Esophagus squamous epithelium (tissue), 5 donors: ENCODE data around the gene COX19. TPM values are rescaled to one million over a fixed set of nuclear protein-coding genes. Genes with fewer than 3 reads are reported as not detected.

Experiments
- DNase-seq: peaks from one replicate; lab custom pipeline; 2025; lab: John Stamatoyannopoulos, UW
- H3K27ac ChIP-seq, 4 donors: fragments of 200-600 bp; sonication (generic); one replicate each; pipeline ENCODE4 v1.5.1; 2016 to 2019; ENCODE audit warnings: mild to moderate bottlenecking in 1 of 4
- H3K27me3 ChIP-seq, 4 donors: fragments of 200-600 bp; sonication (generic); 1 replicate in 3 of 4; 2 replicates in 1 of 4; pipeline versions ENCODE4 v1.5.1 to v1.6.0; 2017 to 2021; ENCODE audit warnings: antibody characterized with exemption in 1 of 4
- H3K36me3 ChIP-seq, 3 donors: fragments of 200-600 bp; sonication (generic); one replicate each; pipeline ENCODE4 v1.5.1; 2016 to 2019
- H3K4me1 ChIP-seq, 3 donors: fragments of 200-600 bp; sonication (generic); one replicate each; pipeline ENCODE4 v1.5.1; 2017 to 2019
- H3K4me3 ChIP-seq, 4 donors: fragments of 200-600 bp; sonication (generic); 1 replicate in 3 of 4; 2 replicates in 1 of 4; pipeline ENCODE4 v1.5.1; 2016 to 2019; ENCODE audit warnings: mild to moderate bottlenecking in 2 of 4, moderate library complexity in 1 of 4
- H3K9me3 ChIP-seq, 3 donors: fragments of 200-600 bp; sonication (generic); one replicate each; pipeline ENCODE4 v1.5.1; 2016 to 2019
- POLR2A ChIP-seq, 4 donors: fragments of 450-650 bp; IDR thresholded peaks; one replicate each; pipeline ENCODE4 v1.6.1; 2017; ENCODE audit warnings: antibody characterized with exemption in 4 of 4, mild to moderate bottlenecking in 4 of 4, moderate library complexity in 3 of 4
- WGBS, 2 donors: methylation state at CpG; one replicate each; pipeline ENCODE4 v1.1.5; 2018; 5-methylcytosine and 5-hydroxymethylcytosine counted together
- intact Hi-C: fragments of 100-400 bp; cut with DNase I; formaldehyde crosslinking; loops from one replicate; pipeline ENCODE4 v1.15.0; 2022
- total RNA-seq, 4 donors: library from RNA; depleted of rRNA; stranded (reverse); fragments of >200 nt; gene quantifications; one replicate each; pipeline ENCODE4 v1.1.0, GENCODE V29; 2016
- TF ChIP-seq, protein P1 (sequence below), 6 experiments: fragments of 450-650 bp in 4 of 6; fragments of 200-600 bp in 2 of 6; sonication (generic) in 2 of 6; IDR thresholded peaks; one replicate each; pipeline ENCODE4 v1.5.1; 2016 to 2019; ENCODE audit warnings: antibody characterized with exemption in 6 of 6, mild to moderate bottlenecking in 4 of 6, moderate library complexity in 4 of 6
- donor health status: DM: yes; HTN: yes; CAD: no.

Gene COX19
- total RNA-seq, 4 donors from 2014 or later = 4.0 to 13.0 (median 6.9) TPM

- TF ChIP-seq POLR2A (IDR thresholded peaks at IDR 0.05) = no peak
- TF ChIP-seq, protein P1, sequence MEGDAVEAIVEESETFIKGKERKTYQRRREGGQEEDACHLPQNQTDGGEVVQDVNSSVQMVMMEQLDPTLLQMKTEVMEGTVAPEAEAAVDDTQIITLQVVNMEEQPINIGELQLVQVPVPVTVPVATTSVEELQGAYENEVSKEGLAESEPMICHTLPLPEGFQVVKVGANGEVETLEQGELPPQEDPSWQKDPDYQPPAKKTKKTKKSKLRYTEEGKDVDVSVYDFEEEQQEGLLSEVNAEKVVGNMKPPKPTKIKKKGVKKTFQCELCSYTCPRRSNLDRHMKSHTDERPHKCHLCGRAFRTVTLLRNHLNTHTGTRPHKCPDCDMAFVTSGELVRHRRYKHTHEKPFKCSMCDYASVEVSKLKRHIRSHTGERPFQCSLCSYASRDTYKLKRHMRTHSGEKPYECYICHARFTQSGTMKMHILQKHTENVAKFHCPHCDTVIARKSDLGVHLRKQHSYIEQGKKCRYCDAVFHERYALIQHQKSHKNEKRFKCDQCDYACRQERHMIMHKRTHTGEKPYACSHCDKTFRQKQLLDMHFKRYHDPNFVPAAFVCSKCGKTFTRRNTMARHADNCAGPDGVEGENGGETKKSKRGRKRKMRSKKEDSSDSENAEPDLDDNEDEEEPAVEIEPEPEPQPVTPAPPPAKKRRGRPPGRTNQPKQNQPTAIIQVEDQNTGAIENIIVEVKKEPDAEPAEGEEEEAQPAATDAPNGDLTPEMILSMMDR (IDR thresholded peaks at IDR 0.05) = no peak
- WGBS, 2 donors = 83 to 91% methylated on average over 1 to 7 of the region's 25 CpGs
Observed at GRCh38 chr7:1021931-1022330, 46.6 kb upstream of the COX19 start.

GRCh38 chr7:1021366-1021765, 46.0 kb upstream of the COX19 start:
- H3K9me3 ChIP-seq = no peaks in the 10 kb centered on the region
- no peaks in the 10 kb centered on the region for H3K27me3 ChIP-seq
- H3K27ac ChIP-seq = no peak overlapping the region
- no peak for DNase-seq
- 94 to 100% methylated on average over 3 to 4 of the region's 7 CpGs for WGBS, 2 donors
- intact Hi-C loops = no loop called here
- H3K4me3 ChIP-seq = no peak overlapping the region
- peaks cover 0 to 63% (median 0%) of the 10 kb centered on the region in 3 donors for H3K36me3 ChIP-seq
- TF ChIP-seq, protein P1 (IDR thresholded peaks at IDR 0.05) = no peak
- no peak for TF ChIP-seq POLR2A (IDR thresholded peaks at IDR 0.05)
- H3K4me1 ChIP-seq = peaks cover 0 to 3% (median 0%) of the 10 kb centered on the region in 3 donors

More at GRCh38 chr7:1021931-1022330, 46.6 kb upstream of the COX19 start:
- Histone ChIP-seq H3K36me3 (peaks cover 0 to 67% (median 0%) of the 10 kb centered on the region in 3 donors), H3K4me3 (no peak overlapping the region), H3K27ac (no peak overlapping the region), H3K9me3 (no peaks in the 10 kb centered on the region), H3K27me3 (no peaks in the 10 kb centered on the region), H3K4me1 (peaks cover 0 to 8% (median 0%) of the 10 kb centered on the region in 3 donors)
- intact Hi-C loops = no loop called here
- DNase-seq = no peak

GRCh38 chr7:1020849-1021251, 45.5 kb upstream of the COX19 start:
- DNase-seq = no peak
- H3K27ac ChIP-seq = no peak overlapping the region
- 80% methylated on average over 1 of the region's 7 CpGs; no CpG with 5 or more reads in 1 of the 2 donors for WGBS, 2 donors
- H3K27me3 ChIP-seq = no peaks in the 10 kb centered on the region
- TF ChIP-seq, protein P1 (IDR thresholded peaks at IDR 0.05) = peak in 4 of 6 experiments; percentile 7 to 39 (median 12)
- no peak for TF ChIP-seq POLR2A (IDR thresholded peaks at IDR 0.05)
- no peaks in the 10 kb centered on the region for H3K9me3 ChIP-seq
- no peak overlapping the region for H3K4me3 ChIP-seq
- peaks cover 0 to 57% (median 0%) of the 10 kb centered on the region in 3 donors for H3K36me3 ChIP-seq
- intact Hi-C loops = no loop called here
- H3K4me1 ChIP-seq = no peaks in the 10 kb centered on the region

DNA sequence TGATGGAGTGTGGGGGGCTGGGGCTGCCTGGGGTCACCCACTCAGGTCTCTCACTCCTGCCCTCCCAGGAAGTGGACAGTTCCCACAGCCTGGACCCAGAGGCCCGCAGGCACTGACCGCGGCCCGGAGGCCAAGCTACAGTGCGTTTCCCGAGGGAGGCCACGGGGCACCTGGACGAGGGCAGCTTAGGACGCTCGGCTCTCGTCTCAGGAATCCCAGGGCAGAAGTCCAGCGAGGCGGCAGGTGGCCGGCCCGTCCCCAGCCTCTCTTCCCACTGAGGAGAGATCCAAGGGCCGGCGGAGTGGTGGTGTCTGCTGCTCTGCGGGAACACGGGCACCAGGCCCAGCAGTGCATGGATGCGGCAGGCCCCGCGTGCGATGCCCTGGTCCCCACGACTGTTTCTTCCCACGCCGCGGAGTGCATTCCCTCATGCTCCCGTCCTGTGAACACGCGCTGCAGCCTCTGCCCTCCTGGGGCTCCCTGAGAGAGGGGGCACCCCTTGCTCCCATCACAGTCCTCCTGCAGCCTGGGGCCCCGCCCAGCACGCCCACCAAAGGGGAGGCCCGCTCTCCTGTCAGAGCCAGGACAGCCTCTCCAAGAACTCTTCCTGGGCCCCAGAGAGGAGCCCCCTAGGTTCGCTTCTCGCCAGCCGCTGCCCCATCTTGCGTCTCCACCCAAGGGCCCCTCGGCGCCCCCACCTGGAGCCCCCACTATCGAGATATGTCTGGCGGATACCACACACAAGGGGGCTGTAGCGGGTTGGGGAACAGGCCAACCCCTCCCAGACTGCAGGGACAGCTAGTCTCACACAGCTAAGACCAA, 44.7 kb upstream of the COX19 start:
- Histone ChIP-seq H3K9me3 (no peaks in the 10 kb centered on the region), H3K27ac (no peak overlapping the region), H3K4me1 (peaks cover 0 to 6% (median 3%) of the 10 kb centered on the region in 3 donors), H3K36me3 (peaks cover 0 to 49% (median 0%) of the 10 kb centered on the region in 3 donors), H3K27me3 (no peaks in the 10 kb centered on the region), H3K4me3 (no peak overlapping the region)
- WGBS, 2 donors = 80 to 93% methylated on average over 1 to 11 of the region's 42 CpGs
- TF ChIP-seq, protein P1 (IDR thresholded peaks at IDR 0.05) = no peak
- no peak for TF ChIP-seq POLR2A (IDR thresholded peaks at IDR 0.05)
- intact Hi-C loops = no loop called here
- DNase-seq = no peak

- intact Hi-C loops = no loop called here
- no peak for TF ChIP-seq POLR2A (IDR thresholded peaks at IDR 0.05)
- TF ChIP-seq, protein P1 (IDR thresholded peaks at IDR 0.05) = no peak
- peaks cover 0 to 44% (median 0%) of the 10 kb centered on the region in 3 donors for H3K36me3 ChIP-seq
- peaks cover 0 to 13% (median 5%) of the 10 kb centered on the region in 3 donors for H3K4me1 ChIP-seq
- no peak overlapping the region for H3K4me3 ChIP-seq
- WGBS, 2 donors = 38 to 85% methylated on average over 1 to 4 of the region's 14 CpGs
- DNase-seq = no peak
- H3K9me3 ChIP-seq = no peaks in the 10 kb centered on the region
- no peaks in the 10 kb centered on the region for H3K27me3 ChIP-seq
- H3K27ac ChIP-seq = no peak overlapping the region
Observed at GRCh38 chr7:1019255-1019785, 44.0 kb upstream of the COX19 start.
